Activated T-cell treated with anti-CD3 and anti-CD28 coated beads for 48 hours (primary cell): ENCODE results near the gene CENATAC.
"Not testable (repeated sequence)": the region's sequence is repeated elsewhere in the genome, so short reads cannot be mapped to it uniquely, and the experiment has no call there.

Source experiments
- DNase-seq: peaks from one replicate; pipeline ENCODE4 v3.0.0-alpha.2; 2020; ENCODE audit warnings: low read depth

The CENATAC gene, protein sequence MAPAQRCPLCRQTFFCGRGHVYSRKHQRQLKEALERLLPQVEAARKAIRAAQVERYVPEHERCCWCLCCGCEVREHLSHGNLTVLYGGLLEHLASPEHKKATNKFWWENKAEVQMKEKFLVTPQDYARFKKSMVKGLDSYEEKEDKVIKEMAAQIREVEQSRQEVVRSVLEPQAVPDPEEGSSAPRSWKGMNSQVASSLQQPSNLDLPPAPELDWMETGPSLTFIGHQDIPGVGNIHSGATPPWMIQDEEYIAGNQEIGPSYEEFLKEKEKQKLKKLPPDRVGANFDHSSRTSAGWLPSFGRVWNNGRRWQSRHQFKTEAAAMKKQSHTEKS

DNA sequence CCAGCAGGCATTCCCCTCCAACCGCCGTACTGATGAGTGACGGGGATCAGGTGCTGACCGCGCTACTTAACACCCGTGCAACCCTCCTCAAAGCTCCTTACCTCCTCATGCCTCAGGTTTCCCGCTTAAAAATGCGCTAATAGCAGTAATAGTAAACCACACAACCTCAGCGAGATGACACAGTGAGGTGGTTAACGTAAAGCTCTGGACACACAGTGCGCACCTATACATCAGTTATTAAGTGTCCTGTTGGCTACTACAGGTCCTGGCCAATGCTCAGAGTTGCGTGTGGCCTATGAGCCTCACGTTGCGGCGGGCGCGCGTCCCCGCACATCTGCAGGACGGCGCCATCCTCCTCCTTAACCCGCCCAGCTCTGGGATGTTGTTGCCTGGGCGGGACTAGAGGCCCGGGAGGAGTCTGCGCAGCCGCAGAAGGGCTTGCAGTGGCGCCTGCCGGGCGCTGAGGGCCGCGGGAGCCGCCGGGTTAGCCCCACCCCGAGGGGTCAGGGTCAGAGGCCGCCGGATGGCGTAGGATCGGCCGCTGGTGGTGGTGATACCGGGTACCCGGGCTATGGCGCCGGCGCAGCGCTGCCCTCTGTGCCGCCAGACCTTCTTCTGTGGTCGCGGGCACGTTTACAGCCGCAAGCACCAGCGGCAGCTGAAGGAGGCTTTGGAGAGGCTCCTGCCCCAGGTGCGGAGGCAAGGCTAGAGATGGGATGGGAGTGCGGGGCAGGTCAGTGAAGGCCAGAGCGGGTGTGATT, at the start of gene CENATAC:
TSS of gene CENATAC (plus strand) at position 512 of the 761 bp plus-strand sequence. CDS start at position 572, 60 bp downstream.
- peak; percentile 97 for DNase-seq

DNA sequence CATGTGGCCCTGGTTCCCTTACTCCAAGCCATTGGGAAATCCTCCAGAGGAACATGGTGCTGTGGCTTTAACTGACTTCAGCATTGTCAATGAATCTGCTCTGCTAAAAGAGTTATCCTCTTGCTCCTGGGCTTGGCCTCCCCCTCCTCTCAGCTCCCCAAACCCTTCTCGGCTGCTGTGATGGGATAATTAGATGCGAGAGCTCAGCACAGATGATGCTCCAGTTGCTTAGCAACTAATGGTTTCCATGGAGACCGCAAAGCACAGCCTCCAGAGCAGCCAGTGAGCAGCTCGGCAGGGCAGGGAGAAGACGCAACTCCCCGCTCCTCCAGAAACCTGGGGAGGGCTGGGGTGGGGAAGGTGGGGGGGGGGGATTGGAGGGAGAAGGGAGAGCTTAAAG, 44.7 kb upstream of the CENATAC start:
- no peak for DNase-seq

DNA sequence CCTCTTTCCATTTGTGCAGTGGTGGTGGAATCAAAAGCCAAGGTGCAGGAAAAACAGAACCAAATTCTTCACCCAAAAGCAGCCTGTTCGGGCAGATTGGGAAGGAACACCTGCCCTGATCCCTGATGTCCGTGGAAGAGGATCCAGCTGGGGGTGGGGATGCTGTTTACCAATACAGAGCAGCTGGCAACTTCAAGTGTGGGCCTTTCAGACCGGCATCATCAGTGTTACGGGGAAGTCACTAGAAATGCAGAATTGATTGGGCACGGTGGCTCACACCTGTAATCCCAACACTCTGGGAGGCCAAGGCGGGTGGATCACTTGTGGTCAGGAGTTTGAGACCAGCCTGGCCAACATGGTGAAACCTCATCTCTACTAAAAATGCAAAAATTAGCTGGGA, 44.0 kb upstream of the CENATAC start:
- not testable (repeated sequence) for DNase-seq

DNA sequence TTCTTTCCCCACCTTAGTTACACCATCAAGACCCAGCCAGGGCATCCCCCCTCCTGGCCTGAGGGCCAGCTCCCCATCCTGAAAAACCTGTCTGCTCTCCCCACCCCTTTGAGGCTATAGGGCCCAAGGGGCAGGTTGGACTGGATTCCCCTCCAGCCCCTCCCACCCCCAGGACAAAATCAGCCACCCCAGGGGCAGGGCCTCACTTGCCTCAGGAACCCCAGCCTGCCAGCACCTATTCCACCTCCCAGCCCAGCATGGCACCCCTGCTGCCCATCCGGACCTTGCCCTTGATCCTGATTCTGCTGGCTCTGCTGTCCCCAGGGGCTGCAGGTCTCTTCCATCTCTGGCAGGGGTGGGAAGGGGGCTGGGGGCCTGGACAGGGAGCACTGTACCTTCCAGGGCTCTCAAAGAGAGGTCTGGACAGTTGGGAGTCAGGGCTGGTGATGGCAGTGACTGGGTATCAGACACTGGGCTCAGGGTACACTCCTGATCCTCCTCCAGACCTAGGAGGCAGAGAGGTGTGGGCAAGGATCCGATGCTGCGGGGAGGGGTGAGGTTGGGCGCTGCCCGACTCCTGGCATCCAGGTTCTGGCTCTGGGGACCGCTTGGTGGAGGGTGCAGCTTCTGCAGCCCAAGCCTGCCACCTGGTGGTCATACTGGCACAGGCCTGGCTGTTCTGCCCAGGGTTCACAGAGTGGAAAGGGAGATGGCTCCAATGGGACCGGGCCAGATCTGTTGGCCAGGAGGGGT, 41.7 kb upstream of the CENATAC start, which contains the start of gene UPK2:
TSS of gene UPK2 (plus strand) at position 205 of the 753 bp plus-strand sequence. CDS start at position 258, 53 bp downstream.
- DNase-seq = peak; percentile 86

DNA sequence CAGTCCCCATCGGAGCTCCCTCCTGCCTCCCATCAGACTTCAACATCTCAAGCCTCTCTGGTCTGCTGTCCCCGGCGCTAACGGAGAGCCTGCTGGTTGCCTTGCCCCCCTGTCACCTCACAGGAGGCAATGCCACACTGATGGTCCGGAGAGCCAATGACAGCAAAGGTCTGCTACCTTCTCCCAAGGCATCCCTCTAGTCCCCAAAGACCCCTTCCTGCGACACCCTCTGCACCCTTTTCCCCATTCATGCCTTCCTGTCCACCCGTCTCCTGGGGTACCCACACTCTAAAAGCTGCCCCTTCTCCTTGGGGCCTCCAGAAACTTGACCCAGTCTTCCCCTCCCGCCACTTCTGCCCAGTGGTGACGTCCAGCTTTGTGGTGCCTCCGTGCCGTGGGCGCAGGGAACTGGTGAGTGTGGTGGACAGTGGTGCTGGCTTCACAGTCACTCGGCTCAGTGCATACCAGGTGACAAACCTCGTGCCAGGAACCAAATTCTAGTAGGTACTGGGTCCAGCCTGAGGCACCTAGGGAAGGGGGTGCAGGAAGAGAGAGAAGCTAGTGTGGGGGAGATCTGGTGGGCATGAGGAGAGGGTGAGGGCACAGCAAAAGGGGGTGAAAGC, 41.0 kb upstream of the CENATAC start:
- no peak for DNase-seq

DNA sequence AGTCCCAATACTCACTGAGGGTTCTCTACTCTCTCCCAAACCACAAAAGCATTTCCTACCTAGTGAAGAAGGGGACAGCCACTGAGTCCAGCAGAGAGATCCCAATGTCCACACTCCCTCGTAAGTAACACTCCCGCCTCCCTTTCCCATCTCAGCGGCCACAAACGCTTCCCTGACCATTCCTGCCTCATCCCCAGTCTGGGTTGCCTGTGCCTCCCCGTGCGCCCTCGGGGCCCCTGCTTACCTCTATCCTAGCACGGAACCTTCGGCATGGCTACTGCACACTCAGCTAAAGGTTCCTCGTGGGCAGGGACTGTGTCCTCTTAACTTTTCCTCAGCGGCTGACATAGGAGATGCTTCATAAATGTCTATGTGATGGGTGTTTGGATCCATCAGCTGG, 40.4 kb upstream of the CENATAC start:
- no peak for DNase-seq

DNA sequence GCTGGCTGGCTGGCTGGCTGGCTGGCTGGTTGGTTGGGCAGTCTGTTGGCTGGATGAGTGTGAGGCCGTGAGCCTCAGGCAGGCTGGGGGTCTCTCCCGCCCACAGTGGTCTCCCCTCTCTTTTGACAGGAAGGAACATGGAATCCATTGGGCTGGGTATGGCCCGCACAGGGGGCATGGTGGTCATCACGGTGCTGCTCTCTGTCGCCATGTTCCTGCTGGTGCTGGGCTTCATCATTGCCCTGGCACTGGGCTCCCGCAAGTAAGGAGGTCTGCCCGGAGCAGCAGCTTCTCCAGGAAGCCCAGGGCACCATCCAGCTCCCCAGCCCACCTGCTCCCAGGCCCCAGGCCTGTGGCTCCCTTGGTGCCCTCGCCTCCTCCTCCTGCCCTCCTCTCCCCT, 40.0 kb upstream of the CENATAC start:
- DNase-seq = no peak

DNA sequence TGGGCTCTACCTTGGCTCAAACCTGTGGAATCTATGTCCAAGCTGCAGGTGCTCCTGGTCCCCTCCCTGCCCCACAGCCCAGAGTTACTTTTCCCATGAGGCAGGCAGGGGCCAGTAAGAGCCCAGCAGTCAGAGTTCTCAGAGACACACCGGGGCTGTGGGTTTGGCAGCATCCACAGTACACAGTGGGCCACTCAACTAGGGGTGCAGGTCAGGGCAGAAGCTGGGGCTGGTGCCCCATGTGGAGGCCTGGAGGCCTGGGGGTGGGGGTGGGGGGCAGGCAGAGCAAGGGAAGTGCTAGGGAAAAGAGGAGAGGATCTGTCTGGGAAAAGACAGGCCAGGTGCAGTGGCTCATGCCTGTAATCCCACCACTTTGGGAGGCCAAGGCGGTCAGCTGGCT, 39.4 kb upstream of the CENATAC start:
- DNase-seq = no peak

DNA sequence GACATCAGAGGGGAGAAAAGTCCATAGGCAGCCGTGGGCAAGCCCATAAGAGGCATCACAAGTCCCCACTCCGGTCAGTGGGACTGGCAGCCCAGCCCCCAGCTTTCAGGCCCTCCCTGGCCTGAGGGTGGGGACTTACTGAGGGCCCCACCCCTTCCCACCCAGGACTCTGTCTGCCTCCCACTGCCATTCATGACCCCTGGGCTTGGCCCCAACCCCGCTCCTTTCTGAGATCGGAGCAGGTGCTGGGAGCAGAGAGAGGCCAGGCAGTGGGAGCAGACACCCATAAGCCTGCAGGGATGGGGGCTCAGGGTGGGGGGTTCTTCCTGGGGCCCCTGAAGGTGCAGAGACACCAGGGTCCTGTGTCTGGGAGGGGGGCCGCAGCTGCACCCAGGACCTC, 36.7 kb upstream of the CENATAC start:
- DNase-seq = no peak

DNA sequence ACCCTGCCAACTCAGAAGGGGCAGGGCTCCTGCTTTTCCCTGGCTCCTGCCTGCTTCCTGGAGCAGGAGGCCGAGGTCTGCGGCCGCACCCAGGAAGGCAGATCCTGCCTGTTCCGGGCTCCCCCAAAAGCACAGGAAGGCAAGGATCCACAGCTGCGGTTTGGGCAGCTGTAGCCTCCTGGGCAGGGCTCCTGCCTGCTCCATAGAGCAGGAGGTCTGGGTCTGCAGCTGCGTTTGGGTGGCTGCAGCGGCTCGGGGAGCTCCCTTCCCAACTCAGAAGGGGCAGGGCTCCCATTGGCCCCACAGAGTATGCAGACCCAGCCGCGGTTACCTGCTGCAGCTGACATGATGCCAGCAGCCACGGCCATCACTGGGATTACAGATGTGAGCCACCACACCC, 36.3 kb upstream of the CENATAC start:
- no peak for DNase-seq

DNA sequence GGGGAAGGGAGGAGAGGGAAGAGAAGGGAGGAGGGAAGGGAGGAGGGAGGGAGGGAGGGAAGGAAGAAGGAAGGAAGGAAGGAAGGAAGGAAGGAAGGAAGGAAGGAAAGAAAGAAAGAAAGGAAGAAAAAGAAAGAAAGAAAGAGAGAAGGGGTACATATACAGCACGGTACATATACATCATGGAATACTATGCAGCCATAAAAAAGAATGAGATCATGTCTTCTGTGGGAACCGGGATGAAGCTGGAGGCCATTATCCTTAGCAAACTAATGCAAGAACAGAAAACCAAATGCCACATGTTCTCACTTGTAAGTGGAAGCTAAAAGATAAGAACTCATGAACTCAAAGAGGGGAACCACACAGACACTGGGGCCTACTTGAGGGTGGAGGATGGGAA, 28.4 kb upstream of the CENATAC start:
- DNase-seq = not testable (repeated sequence)

DNA sequence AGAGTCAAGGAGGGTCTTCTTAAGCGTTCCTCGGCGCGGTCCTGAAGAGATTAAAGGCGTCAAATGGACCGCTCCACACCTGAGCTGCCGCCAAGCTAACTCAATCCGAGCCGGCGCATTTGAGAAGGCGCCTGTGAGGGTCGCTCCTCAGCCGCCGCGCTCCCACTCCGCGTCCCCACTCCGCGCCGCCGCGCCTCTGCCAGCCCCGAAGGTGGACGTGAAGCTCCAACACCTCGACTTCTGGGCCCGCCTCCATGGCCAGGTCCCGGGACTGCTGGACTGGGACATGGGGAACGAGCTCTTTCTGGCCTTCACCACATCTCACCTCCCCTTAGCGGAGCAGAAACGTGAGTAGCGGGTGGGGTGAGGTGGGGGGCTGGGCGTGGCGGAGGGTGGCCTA, 26.3 kb upstream of the CENATAC start, which contains the start of gene FOXR1:
TSS of gene FOXR1 (plus strand) at position 116 of the 400 bp plus-strand sequence. CDS start at position 287, 171 bp downstream.
- DNase-seq = no peak

DNA sequence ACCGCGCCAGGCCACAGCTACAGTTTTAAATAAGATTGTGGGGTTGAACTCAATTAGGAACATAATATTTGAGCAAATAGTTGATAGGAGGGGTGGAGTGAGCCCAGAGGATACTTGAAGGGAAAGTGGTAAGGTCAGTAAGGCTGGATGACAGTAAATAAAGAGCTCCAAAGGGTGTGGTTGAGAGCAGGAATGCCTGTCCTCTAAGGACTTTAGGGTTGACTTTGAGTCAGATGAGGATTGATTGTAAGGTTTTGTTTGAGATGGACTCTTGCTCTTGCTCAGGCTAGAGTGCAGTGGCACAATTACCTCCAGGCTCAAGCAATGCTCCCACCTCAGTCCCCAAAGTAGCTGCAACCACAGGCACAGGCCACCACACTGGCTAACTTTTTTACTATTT, 24.0 kb upstream of the CENATAC start:
- no peak for DNase-seq

DNA sequence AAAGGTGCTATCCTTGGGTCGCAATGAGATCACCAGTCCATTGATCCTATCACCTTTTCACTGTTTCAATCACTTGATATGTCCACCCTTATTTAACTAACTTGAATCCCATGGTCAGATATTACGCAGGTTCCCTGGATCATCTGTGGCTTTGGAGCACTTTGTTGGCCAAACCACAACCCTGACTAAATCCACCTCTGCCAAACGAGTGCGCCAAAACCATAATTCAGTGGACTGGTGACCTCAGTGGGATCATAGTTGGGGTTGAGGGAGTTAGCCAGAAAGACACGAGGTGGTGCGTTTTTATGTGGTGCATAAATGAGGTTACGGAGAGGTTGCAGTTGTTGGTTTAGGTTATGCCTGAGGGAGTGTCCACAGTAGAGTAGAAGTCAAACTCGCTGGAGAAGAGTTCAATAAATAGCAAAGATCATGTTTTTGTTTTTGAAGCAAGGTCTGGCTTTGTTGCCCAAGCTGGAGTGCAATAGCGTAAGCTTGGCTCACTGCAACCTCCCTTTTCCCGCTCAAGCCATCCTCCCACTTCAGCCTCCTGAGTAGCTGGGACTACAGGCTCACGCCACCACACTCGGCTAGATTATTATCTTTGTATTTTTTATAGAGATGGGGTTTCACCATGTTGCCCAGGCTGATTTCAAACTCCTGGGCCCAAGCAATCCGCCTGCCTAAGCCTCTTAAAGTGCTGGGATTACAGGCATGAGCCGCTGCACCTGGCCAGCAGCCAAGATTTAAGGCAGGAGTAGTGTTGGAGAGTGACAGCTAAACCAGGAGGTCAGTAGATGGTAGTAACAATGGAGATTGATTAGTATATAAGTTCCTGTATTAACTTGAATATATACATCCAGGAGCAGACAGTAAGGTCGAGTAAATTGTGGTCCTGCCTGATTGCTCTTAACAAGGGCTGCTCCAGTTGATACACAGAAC, 21.9 kb upstream of the CENATAC start:
- DNase-seq = no peak

DNA sequence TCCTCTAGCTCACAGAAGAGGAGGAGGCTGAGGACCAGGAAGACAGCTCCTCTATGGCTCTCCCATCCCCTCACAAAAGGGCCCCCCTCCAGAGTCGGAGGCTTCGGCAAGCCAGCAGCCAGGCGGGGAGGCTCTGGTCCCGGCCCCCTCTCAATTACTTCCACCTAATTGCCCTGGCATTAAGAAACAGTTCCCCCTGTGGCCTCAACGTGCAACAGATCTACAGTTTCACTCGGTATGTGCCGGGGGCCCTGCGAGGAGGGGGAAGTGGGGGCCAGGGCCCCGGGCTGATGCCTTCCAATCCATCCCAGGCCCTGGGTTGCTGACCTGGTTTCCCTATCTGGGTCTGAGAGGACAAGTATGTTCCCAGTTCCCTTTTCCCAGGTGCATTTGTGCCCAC, 18.5 kb upstream of the CENATAC start:
- no peak for DNase-seq

DNA sequence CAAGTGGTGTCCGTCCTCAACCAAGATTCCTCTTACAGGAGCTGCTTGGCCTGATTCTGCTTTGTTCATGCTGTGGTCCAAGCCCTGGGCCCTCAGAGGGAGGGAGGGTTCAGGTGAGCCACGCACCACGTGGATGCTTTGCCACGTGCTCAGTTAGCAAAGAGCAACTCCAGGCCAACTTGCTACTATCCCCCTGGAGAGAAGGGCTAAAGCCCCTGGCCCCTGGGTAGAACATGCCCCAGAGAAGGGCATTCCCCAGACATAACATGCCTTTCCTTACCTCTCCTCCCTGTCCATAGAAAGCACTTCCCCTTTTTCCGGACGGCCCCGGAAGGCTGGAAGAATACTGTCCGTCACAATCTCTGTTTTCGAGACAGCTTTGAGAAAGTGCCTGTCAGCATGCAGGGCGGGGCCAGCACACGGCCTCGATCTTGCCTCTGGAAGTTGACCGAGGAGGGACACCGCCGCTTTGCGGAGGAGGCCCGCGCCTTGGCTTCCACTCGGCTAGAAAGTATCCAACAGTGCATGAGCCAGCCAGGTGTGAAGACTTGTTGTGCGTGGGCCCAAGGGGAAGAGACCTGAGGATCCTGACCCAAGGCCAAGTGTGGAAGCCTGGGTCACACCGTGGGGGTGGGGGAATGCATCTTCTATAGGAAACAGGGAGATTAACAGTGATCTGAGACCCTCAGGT, 17.6 kb upstream of the CENATAC start:
- no peak for DNase-seq

DNA sequence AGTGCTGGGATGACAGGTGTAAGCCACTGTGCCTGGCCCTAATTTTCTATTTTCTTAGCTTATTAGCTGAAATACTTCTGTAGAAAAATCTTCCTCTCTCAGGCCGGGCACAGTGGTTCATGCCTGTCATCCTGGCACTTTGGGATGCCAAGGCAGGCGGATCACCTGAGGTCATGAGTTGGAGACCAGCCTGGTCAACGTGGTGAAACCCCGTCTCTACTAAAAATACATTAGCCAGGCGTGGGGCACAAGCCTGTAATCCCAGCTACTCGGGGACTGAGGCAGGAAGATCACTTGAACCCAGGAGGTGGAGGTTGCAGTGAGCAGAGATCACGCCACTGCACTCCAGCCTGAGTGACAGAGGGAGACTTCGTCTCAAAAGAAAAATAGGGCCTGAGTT, 13.6 kb upstream of the CENATAC start:
- DNase-seq = not testable (repeated sequence)

DNA sequence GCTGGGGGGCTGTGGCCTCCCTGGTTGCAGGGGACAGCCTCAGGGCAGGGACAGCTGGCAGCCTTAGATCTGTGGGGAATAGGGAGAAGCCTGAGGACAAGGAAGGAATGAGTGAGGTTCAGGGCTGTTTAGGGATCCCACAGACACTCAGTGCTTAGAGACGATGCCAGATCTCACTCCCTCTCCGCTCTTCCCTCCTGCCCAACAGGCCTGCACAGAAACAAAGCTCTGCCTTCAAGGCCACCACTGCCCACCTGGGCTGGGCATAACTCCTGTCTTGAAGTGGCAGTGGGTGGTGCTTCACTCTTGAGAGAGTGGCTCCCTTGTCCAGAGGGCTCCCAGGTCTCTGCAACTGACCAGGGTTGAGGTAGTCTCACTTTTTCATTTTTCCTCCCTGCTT, 13.1 kb upstream of the CENATAC start:
- no peak for DNase-seq

DNA sequence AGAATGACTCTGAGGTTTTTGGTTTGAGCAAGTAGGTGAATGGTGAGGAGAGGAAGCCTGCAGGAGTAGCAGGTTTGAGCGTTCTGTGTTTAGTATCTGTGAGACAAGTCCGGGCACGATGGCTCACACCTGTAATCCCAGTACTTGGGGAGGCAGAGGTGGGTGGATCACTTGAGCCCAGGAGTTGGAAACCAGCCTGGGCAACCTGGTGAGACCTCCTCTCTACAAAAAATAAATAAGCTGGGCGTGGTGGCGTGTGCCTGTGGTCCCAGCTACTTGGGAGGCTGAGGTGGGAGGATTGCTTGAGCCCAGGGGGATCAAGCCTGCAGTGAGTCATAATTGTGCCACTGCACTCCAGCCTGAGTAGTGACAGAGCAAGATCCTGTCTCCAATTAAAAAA, 9.7 kb upstream of the CENATAC start:
- DNase-seq = no peak

DNA sequence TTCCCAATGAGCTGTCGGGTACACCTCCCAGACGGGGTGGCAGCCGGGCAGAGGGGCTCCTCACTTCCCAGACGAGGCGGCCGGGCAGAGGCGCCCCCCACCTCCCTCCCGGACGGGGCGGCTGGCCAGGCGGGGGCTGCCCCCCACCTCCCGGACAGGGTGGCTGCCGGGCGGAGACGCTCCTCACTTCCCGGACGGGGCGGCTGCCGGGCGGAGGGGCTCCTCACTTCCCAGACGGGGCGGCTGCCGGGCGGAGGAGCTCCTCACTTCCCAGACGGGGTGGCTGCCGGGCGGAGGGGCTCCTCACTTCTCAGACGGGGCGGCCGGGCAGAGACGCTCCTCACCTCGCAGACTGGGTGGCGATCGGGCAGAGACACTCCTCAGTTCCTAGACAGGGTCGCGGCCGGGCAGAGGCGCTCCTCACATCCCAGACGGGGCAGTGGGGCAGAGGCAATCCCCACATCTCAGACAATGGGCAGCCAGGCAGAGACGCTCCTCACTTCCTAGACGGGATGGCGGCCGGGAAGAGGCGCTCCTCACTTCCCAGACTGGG, 6.4 kb upstream of the CENATAC start:
- DNase-seq = not testable (repeated sequence)
